MM.1S (cell line): ENCODE data around the gene PRLH.

Experiments used
- EZH2 ChIP-seq: fragments of 300-600 bp; sonication (generic); optimal IDR thresholded peaks from 2 replicates; pipeline ENCODE3; 2017; ENCODE audit warnings: low read depth, mild to moderate bottlenecking, antibody characterized with exemption, low read length, mixed read lengths
- EZH2phosphoT487 ChIP-seq: fragments of 300-600 bp; sonication (generic); IDR thresholded peaks from 2 replicates; pipeline ENCODE4 v1.6.1; 2018; ENCODE audit warnings: antibody characterized with exemption, low read length
- TF ChIP-seq, protein P1 (sequence below): fragments of 300-600 bp; sonication (generic); IDR thresholded peaks from 2 replicates; pipeline ENCODE4 v1.5.1; 2016; ENCODE audit warnings: antibody characterized with exemption, low read length, mixed read lengths

GRCh38 chr2:237561221-237561620 is 5.2 kb upstream of the PRLH start:
- TF ChIP-seq, protein P1, sequence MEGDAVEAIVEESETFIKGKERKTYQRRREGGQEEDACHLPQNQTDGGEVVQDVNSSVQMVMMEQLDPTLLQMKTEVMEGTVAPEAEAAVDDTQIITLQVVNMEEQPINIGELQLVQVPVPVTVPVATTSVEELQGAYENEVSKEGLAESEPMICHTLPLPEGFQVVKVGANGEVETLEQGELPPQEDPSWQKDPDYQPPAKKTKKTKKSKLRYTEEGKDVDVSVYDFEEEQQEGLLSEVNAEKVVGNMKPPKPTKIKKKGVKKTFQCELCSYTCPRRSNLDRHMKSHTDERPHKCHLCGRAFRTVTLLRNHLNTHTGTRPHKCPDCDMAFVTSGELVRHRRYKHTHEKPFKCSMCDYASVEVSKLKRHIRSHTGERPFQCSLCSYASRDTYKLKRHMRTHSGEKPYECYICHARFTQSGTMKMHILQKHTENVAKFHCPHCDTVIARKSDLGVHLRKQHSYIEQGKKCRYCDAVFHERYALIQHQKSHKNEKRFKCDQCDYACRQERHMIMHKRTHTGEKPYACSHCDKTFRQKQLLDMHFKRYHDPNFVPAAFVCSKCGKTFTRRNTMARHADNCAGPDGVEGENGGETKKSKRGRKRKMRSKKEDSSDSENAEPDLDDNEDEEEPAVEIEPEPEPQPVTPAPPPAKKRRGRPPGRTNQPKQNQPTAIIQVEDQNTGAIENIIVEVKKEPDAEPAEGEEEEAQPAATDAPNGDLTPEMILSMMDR, result no peak
- TF ChIP-seq EZH2, result no peak
- TF ChIP-seq EZH2phosphoT487, result no peak
